HepG2 (cell line): ENCODE measurements around the gene KLK11. TPM values are rescaled to one million over a fixed set of nuclear protein-coding genes. Genes with fewer than 3 reads are reported as not detected.

ENCODE experiments used
- ATAC-seq: fragments of 200-7000 bp; cut with Tn5 transposase; 3 replicates; pipeline ENCODE4 v1.9.1; 2020; ENCODE audit warnings: mild to moderate bottlenecking, moderate library complexity
- BruUV-seq: library from RNA; stranded (reverse); fragments of 400-500 nt; replicated peaks from 2 replicates; lab custom pipeline; 2021; lab: Mats Ljungman, UMichigan
- CTCF ChIA-PET: fragments of 300-600 bp; formaldehyde crosslinking; extraction: SDS; loops from one replicate; lab custom pipeline; 2021; ENCODE audit warnings: low total read pairs, inconsistent platforms, low intra/inter-chr PET ratio; lab: Yijun Ruan, JAX
- POLR2A ChIA-PET: fragments of 350-600 bp; sonication (Branson Sonifier 250); formaldehyde crosslinking; loops from one replicate; lab custom pipeline; 2020; ENCODE audit warnings: antibody characterized with exemption, inconsistent platforms; lab: Yijun Ruan, JAX
- DNase-seq: peaks from one replicate; pipeline ENCODE4 v3.0.0-alpha.2; 2015; ENCODE audit warnings: low spot score
- FAIRE-seq: peaks from 3 replicates; lab custom pipeline; 2011; peaks lifted over from hg19 to GRCh38; lab: Jason Lieb, UNC
- H2AFZ ChIP-seq: one replicate; pipeline ENCODE4 v1.6.1; 2011; ENCODE audit warnings: low read length, inconsistent platforms
- H3K27ac ChIP-seq: fragments of 300-600 bp; 3 replicates; pipeline ENCODE4 v1.8.0; 2011; ENCODE audit warnings: mixed run types, mild to moderate bottlenecking, mixed read lengths, low read length, inconsistent platforms; ENCODE audit not compliant: insufficient read depth; ENCODE audit errors: extremely low read length
- H3K27me3 ChIP-seq, 2 experiments: fragments of 200-600 bp in 1 of 2; 2 replicates in 1 of 2; 3 replicates in 1 of 2; pipeline versions ENCODE4 v1.6.0 to v1.8.0; 2011; ENCODE audit warnings: low read length in 2 of 2, mild to moderate bottlenecking in 2 of 2, moderate library complexity in 2 of 2, inconsistent platforms in 1 of 2; ENCODE audit not compliant: insufficient read depth in 2 of 2, control insufficient read depth in 1 of 2
- H3K36me3 ChIP-seq, 2 experiments: fragments of 200-600 bp in 1 of 2; replicated peaks in 1 of 2; 2 replicates in 1 of 2; 3 replicates in 1 of 2; pipeline versions ENCODE4 v1.5.1 to v1.8.0; 2011; ENCODE audit warnings: low read length in 2 of 2, inconsistent platforms in 1 of 2; ENCODE audit not compliant: insufficient read depth in 2 of 2, control insufficient read depth in 1 of 2
- H3K4me1 ChIP-seq: 2 replicates; pipeline ENCODE4 v1.5.1; 2012; ENCODE audit warnings: low read length, inconsistent platforms; ENCODE audit not compliant: insufficient read depth
- H3K4me2 ChIP-seq: 2 replicates; pipeline ENCODE4 v1.6.0; 2011; ENCODE audit warnings: low read depth, low read length, inconsistent platforms
- H3K4me3 ChIP-seq, 3 experiments: fragments of 200-600 bp in 1 of 3; sonication (generic), shearing (Covaris generic) in 1 of 3; replicated peaks in 1 of 3; 2 replicates each; pipeline ENCODE4 v1.5.1; 2011 to 2016; ENCODE audit warnings: low read length in 3 of 3, inconsistent platforms in 2 of 3, low read depth in 2 of 3, mild to moderate bottlenecking in 2 of 3, control low read depth in 1 of 3, mixed read lengths in 1 of 3; ENCODE audit not compliant: insufficient read depth in 1 of 3
- H3K79me2 ChIP-seq: one replicate; pipeline ENCODE4 v1.6.1; 2011; ENCODE audit warnings: low read length, inconsistent platforms; ENCODE audit not compliant: insufficient read depth
- H3K9ac ChIP-seq: 2 replicates; pipeline ENCODE4 v1.6.0; 2011; ENCODE audit warnings: mild to moderate bottlenecking, low read depth, low read length, inconsistent platforms; ENCODE audit not compliant: insufficient read depth
- H3K9me3 ChIP-seq: 2 replicates; pipeline ENCODE4 v1.5.1; 2012; ENCODE audit warnings: mild to moderate bottlenecking, low read length
- H4K20me1 ChIP-seq: 2 replicates; pipeline ENCODE4 v1.6.0; 2011; ENCODE audit warnings: inconsistent platforms, mild to moderate bottlenecking, low read length, moderate library complexity; ENCODE audit not compliant: insufficient read depth
- CBX5 ChIP-seq: sonication (generic); formaldehyde crosslinking; IDR thresholded peaks from 2 replicates; pipeline ENCODE4 v1.4.0; 2020; ENCODE audit warnings: missing genetic modification reagents, borderline replicate concordance
- EZH2 ChIP-seq: conservative IDR thresholded peaks from 2 replicates; pipeline ENCODE4 v1.6.1; 2012; ENCODE audit warnings: mild to moderate bottlenecking, low read depth, low read length, moderate library complexity
- HES4 ChIP-seq: sonication (generic); formaldehyde crosslinking; IDR thresholded peaks from 2 replicates; pipeline ENCODE4 v1.9.0; 2021; ENCODE audit warnings: mild to moderate bottlenecking, missing genetic modification reagents, borderline replicate concordance
- HHEX ChIP-seq: IDR thresholded peaks from 2 replicates; pipeline ENCODE4 v1.6.1; 2016; ENCODE audit warnings: control low read depth
- HMG20A ChIP-seq: IDR thresholded peaks from 2 replicates; pipeline ENCODE4 v1.6.1; 2016; ENCODE audit warnings: borderline replicate concordance
- HOXD1 ChIP-seq: sonication (generic); formaldehyde crosslinking; IDR thresholded peaks from 2 replicates; pipeline ENCODE4 v1.5.0; 2020; ENCODE audit warnings: missing genetic modification reagents
- MED1 ChIP-seq: sonication (generic); formaldehyde crosslinking; IDR thresholded peaks from 2 replicates; pipeline ENCODE4 v1.4.0; 2020; ENCODE audit warnings: missing genetic modification reagents
- PAWR ChIP-seq: sonication (generic); formaldehyde crosslinking; IDR thresholded peaks from 2 replicates; pipeline ENCODE4 v1.4.0; 2020; ENCODE audit warnings: missing genetic modification reagents, mild to moderate bottlenecking, borderline replicate concordance
- ZFP36 ChIP-seq: fragments of 150-350 bp; IDR thresholded peaks from 2 replicates; pipeline ENCODE4 v1.6.1; 2018; ENCODE audit warnings: borderline replicate concordance, low read length, low read depth; ENCODE audit not compliant: partially characterized antibody
- ZKSCAN5 ChIP-seq: sonication (generic); formaldehyde crosslinking; IDR thresholded peaks from 2 replicates; pipeline ENCODE4 v1.5.1; 2020; ENCODE audit warnings: mild to moderate bottlenecking, missing genetic modification reagents
- WGBS: methylation state at CpG from one replicate; pipeline ENCODE4 v1.1.6; 2017; ENCODE audit warnings: low lambda C conversion rate; 5-methylcytosine and 5-hydroxymethylcytosine counted together
- in situ Hi-C: cut with HindIII; loops from 2 replicates; pipeline ENCODE4 v1.10.0; 2017; ENCODE audit warnings: low pct_unique_long_range_greater_than_20kb; ENCODE audit not compliant: extremely low pct_ligation_motif_present
- intact Hi-C: fragments of 100-400 bp; cut with micrococcal nuclease; formaldehyde crosslinking; loops from one replicate; pipeline ENCODE4 v1.10.0; 2022; ENCODE audit not compliant: unreplicated experiment
- polyA plus RNA-seq, 8 experiments: library from polyadenylated mRNA; depleted of rRNA in 3 of 8; stranded (reverse) in 7 of 8; unstranded in 1 of 8; fragments of >200 nt; fragmentation: Illumina TruSeq in 4 of 8; extraction: Trizol in 4 of 8; gene quantifications; 2 replicates each; pipeline versions ENCODE4 v1.2.1 to v1.2.3, GENCODE V29; 2011 to 2016; ENCODE audit warnings: low read depth in 4 of 8, missing spikeins in 1 of 8, mixed read lengths in 1 of 8; ENCODE audit not compliant: insufficient read depth in 1 of 8
- total RNA-seq, 5 experiments: library from RNA; depleted of rRNA; stranded (reverse); fragments of >200 nt; fragmentation: Illumina TruSeq; extraction: Trizol; gene quantifications; 2 replicates each; pipeline ENCODE4 v1.2.3, GENCODE V29; 2016; ENCODE audit warnings: low read depth in 1 of 5
- TF ChIP-seq, protein P1 (sequence below): IDR thresholded peaks from 2 replicates; pipeline ENCODE4 v1.6.1; 2016; ENCODE audit warnings: mild to moderate bottlenecking, missing biosample characterization, missing genetic modification reagents
- TF ChIP-seq, protein P2 (sequence below): sonication (generic); formaldehyde crosslinking; IDR thresholded peaks from 2 replicates; pipeline ENCODE4 v1.4.0; 2020; ENCODE audit warnings: mild to moderate bottlenecking, missing genetic modification reagents, borderline replicate concordance
- TF ChIP-seq, protein P3 (sequence below): sonication (generic); formaldehyde crosslinking; IDR thresholded peaks from 2 replicates; pipeline ENCODE4 v1.4.0; 2020; ENCODE audit warnings: mild to moderate bottlenecking, missing genetic modification reagents

The KLK11 gene
- total and polyA plus RNA-seq, 2 of the 13 experiments (the other 11 are each of a cell fraction or from before 2014, with no cell fraction given) = not detected

DNA sequence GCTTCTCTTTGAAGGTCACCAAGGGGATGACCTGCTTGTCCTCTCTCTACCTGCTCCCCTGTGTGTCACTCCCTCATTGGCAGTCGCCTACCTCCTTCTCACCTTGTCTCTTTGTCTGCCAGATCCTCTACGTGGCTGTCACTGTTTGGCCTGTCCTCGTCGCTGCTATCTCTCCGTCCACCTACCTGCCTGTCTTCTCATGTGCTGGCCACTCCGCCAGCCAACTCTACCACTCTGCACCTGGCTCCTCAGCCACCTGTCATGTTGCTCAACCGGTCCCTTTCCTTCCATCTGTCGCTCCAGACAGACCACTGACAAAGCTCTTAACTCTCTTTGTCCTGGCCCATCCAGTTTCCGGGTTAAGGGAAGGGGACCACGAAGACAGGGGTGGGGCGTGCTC, 8.3 kb upstream of the KLK11 start, which contains the start of gene KLK12:
KLK12 (minus strand) TSS at position 299 of the 400 bp plus-strand sequence. CDS start 381 bp downstream, outside the sequence.
- CTCF ChIA-PET = no interaction called here
- TF ChIP-seq MED1 (no peak), EZH2 (no peak), HHEX (CRISPR knock-in tag) (no peak), HMG20A (CRISPR knock-in tag) (no peak), HOXD1 (CRISPR knock-in tag) (no peak), HES4 (no peak), ZFP36 (no peak), ZKSCAN5 (CRISPR knock-in tag) (no peak), PAWR (CRISPR knock-in tag) (no peak), CBX5 (CRISPR knock-in tag) (no peak)
- TF ChIP-seq, protein P1, sequence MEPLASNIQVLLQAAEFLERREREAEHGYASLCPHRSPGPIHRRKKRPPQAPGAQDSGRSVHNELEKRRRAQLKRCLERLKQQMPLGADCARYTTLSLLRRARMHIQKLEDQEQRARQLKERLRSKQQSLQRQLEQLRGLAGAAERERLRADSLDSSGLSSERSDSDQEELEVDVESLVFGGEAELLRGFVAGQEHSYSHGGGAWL (CRISPR knock-in tag) = no peak
- TF ChIP-seq, protein P2, sequence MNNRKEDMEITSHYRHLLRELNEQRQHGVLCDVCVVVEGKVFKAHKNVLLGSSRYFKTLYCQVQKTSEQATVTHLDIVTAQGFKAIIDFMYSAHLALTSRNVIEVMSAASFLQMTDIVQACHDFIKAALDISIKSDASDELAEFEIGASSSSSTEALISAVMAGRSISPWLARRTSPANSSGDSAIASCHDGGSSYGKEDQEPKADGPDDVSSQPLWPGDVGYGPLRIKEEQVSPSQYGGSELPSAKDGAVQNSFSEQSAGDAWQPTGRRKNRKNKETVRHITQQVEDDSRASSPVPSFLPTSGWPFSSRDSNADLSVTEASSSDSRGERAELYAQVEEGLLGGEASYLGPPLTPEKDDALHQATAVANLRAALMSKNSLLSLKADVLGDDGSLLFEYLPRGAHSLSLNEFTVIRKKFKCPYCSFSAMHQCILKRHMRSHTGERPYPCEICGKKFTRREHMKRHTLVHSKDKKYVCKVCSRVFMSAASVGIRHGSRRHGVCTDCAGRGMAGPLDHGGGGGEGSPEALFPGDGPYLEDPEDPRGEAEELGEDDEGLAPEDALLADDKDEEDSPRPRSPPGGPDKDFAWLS (CRISPR knock-in tag) = no peak
- TF ChIP-seq, protein P3, sequence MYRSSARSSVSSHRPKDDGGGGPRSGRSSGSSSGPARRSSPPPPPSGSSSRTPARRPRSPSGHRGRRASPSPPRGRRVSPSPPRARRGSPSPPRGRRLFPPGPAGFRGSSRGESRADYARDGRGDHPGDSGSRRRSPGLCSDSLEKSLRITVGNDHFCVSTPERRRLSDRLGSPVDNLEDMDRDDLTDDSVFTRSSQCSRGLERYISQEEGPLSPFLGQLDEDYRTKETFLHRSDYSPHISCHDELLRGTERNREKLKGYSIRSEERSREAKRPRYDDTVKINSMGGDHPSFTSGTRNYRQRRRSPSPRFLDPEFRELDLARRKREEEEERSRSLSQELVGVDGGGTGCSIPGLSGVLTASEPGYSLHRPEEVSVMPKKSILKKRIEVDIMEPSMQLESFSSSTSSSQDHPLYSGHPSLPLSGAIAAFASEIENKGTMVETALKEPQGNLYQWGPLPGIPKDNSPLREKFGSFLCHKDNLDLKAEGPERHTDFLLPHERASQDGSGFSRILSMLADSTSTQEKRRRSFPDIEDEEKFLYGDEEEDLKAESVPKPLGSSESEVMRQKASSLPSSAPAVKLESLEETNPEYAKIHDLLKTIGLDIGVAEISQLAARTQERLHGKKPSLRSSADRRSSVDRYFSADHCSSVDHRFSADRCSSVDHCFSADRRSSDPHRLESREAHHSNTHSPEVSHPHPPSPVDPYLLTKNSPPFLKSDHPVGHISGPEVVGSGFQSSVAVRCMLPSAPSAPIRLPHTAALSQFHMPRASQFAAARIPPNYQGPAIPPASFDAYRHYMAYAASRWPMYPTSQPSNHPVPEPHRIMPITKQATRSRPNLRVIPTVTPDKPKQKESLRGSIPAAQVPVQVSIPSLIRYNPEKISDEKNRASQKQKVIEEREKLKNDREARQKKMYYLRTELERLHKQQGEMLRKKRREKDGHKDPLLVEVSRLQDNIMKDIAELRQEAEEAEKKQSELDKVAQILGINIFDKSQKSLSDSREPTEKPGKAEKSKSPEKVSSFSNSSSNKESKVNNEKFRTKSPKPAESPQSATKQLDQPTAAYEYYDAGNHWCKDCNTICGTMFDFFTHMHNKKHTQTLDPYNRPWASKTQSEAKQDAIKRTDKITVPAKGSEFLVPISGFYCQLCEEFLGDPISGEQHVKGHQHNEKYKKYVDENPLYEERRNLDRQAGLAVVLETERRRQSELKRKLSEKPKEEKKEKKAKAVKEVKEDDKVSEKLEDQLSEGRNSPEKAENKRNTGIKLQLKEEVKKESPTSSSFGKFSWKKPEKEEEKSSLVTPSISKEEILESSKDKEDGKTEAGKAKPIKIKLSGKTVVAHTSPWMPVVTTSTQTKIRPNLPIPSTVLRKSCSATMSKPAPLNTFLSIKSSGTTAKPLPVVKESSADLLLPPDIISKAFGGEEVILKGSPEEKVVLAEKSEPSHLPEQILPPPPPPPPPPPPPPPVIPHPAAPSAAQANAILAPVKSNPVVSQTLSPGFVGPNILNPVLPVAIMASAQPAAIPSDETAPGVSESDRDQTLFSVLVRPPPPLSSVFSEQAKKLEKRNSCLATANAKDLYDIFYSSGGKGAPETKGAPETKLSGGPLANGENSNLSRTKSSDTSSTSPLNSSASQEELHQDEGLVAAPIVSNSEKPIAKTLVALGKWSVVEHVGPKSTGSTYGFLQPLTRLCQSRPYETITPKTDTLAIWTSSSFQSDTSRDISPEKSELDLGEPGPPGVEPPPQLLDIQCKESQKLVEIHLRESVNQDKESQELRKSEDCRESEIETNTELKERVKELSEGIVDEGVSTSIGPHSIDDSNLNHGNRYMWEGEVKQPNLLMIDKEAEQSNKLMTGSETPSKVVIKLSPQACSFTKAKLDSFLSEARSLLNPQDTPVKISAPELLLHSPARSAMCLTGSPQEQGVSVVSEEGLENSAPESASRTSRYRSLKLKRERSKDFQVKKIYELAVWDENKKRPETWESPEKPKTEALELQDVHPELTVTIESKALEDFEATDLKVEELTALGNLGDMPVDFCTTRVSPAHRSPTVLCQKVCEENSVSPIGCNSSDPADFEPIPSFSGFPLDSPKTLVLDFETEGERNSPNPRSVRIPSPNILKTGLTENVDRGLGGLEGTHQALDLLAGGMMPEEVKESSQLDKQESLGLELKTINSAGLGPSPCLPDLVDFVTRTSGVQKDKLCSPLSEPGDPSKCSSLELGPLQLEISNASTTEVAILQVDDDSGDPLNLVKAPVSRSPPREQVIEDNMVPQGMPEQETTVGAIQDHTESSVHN = no peak

More for the DNA sequence above, 8.3 kb upstream of the KLK11 start, which contains the start of gene KLK12:
- ATAC-seq = no peak
- peaks cover 0 to 14% of the 10 kb centered on the region in 2 experiments; a peak in 4 of 5 replicates for H3K27me3 ChIP-seq
- BruUV-seq = no TSS peak
- FAIRE-seq = no peak
- no peaks in the 10 kb centered on the region for H3K9me3 ChIP-seq
- H2AFZ ChIP-seq = no peak within 1 kb of the TSS
- in situ Hi-C loops = no loop called here
- no peak within 1 kb of the TSS for H3K4me3 ChIP-seq
- H3K36me3 ChIP-seq = no peaks in the 10 kb centered on the region
- H3K4me1 ChIP-seq = no peaks in the 10 kb centered on the region
- POLR2A ChIA-PET = no interaction called here
- no peaks in the 10 kb centered on the region for H3K79me2 ChIP-seq
- DNase-seq = no peak
- H3K4me2 ChIP-seq = no peak within 1 kb of the TSS
- no peak within 1 kb of the TSS for H3K9ac ChIP-seq
- no peaks in the 10 kb centered on the region for H4K20me1 ChIP-seq
- H3K27ac ChIP-seq = no peak within 1 kb of the TSS
- intact Hi-C loops = no loop called here
- 15% methylated on average over 11 of the region's 11 CpGs for WGBS
